Measurements from ENCODE around the gene JAG2.

GRCh38 chr14:105172476-105172875 lies 3.9 kb upstream of the JAG2 start:
- TF ChIP-seq CTCF (IDR thresholded peaks at IDR 0.05; ENCODE audit: insufficient read depth, low read length, poor library complexity, severe bottlenecking): no peak
- no peak for TF ChIP-seq EZH2phosphoT487 (conservative IDR thresholded peaks at IDR 0.05; ENCODE audit: low read length)
